Mammary epithelial cell (primary cell): ENCODE data around the gene LRBA.

Source experiments
- CTCF ChIP-seq, 2 donors: IDR thresholded peaks in 1 of 2; conservative IDR thresholded peaks in 1 of 2; 2 replicates each; pipeline ENCODE4 v1.5.1; 2011 to 2012; ENCODE audit warnings: inconsistent platforms in 2 of 2, low read length in 2 of 2, mild to moderate bottlenecking in 2 of 2, control low read depth in 1 of 2, low read depth in 1 of 2; ENCODE audit not compliant: insufficient read depth in 1 of 2; ENCODE audit errors: extremely low read depth in 1 of 2
- EZH2 ChIP-seq: IDR thresholded peaks from 2 replicates; pipeline ENCODE4 v1.6.1; 2012; ENCODE audit warnings: low read length, inconsistent platforms, borderline replicate concordance

GRCh38 chr4:150817017-150817416 is 198.1 kb downstream of the LRBA start:
- TF ChIP-seq CTCF (conservative IDR thresholded peaks at IDR 0.05 in 1 of 2, IDR thresholded peaks at IDR 0.05 in 1 of 2; ENCODE audit: extremely low read depth in 1 of 2, insufficient read depth in 1 of 2, low read depth in 1 of 2, low read length in 2 of 2) (no peak), EZH2 (no peak)
